HCT116 (cell line): ENCODE measurements around the gene RARB. TPM values are rescaled to one million over a fixed set of nuclear protein-coding genes. Genes with fewer than 3 reads are reported as not detected.

Experiments
- ATAC-seq: fragments of 200-7000 bp; cut with Tn5 transposase; 2 replicates; pipeline ENCODE4 v1.9.1; 2020; ENCODE audit warnings: mild to moderate bottlenecking, moderate library complexity
- BruUV-seq: library from RNA; stranded (reverse); fragments of 400-500 nt; replicated peaks from 2 replicates; lab custom pipeline; 2021; lab: Mats Ljungman, UMichigan
- CTCF ChIA-PET: fragments of 300-600 bp; sonication (Branson Sonifier 250); formaldehyde crosslinking; loops from one replicate; lab custom pipeline; 2021; ENCODE audit warnings: antibody characterized with exemption; lab: Charles Lee
- POLR2A ChIA-PET: fragments of 300-600, 350-600 bp; sonication (Branson Sonifier 250); formaldehyde crosslinking; loops from one replicate; lab custom pipeline; 2021; ENCODE audit warnings: antibody characterized with exemption; lab: Charles Lee
- RAD21 ChIA-PET, 2 experiments: fragments of 300-600 bp; sonication (Branson Sonifier 250); formaldehyde crosslinking; loops; one replicate each; lab custom pipeline; 2023; ENCODE audit warnings: low total read pairs in 2 of 2; ENCODE audit not compliant: uncharacterized antibody in 2 of 2, unreplicated experiment in 2 of 2, low non-redundant PET in 1 of 2; lab: Charles Lee
- DNase-seq: peaks from one replicate; pipeline ENCODE4 v3.0.0-alpha.2; 2010; ENCODE audit warnings: low read depth, low spot score
- H2AFZ ChIP-seq: fragments of 200-600 bp; shearing (Covaris generic), sonication (generic); 2 replicates; pipeline ENCODE4 v1.6.1; 2017; ENCODE audit warnings: low read depth, mixed run types, mixed read lengths, antibody characterized with exemption, low read length; ENCODE audit not compliant: poor library complexity, severe bottlenecking
- H3K27ac ChIP-seq: 2 replicates; pipeline ENCODE4 v1.5.1; 2012; ENCODE audit warnings: low read depth, low read length
- H3K27me3 ChIP-seq: fragments of 200-600 bp; sonication (generic); 2 replicates; pipeline ENCODE4 v1.6.1; 2016; ENCODE audit warnings: mixed run types, low read length, mixed read lengths; ENCODE audit not compliant: insufficient read depth
- H3K36me3 ChIP-seq, 2 experiments: fragments of 200-500 bp in 1 of 2; fragments of 200-600 bp in 1 of 2; sonication (Bioruptor generic) in 1 of 2; sonication (generic) in 1 of 2; 2 replicates each; pipeline versions ENCODE4 v1.5.1 to v1.6.1; 2014 to 2016; ENCODE audit warnings: low read length in 2 of 2, inconsistent platforms in 1 of 2, mixed read lengths in 1 of 2, mixed run types in 1 of 2; ENCODE audit not compliant: insufficient read depth in 2 of 2, control insufficient read depth in 1 of 2
- H3K4me1 ChIP-seq, 2 experiments: fragments of 200-600 bp in 1 of 2; sonication (generic) in 1 of 2; 2 replicates each; pipeline versions ENCODE4 v1.5.1 to v1.6.1; 2012 to 2017; ENCODE audit warnings: low read length in 2 of 2, inconsistent platforms in 1 of 2, mild to moderate bottlenecking in 1 of 2, mixed read lengths in 1 of 2, mixed run types in 1 of 2, moderate library complexity in 1 of 2; ENCODE audit not compliant: insufficient read depth in 2 of 2, control insufficient read depth in 1 of 2
- H3K4me2 ChIP-seq: fragments of 200-600 bp; sonication (generic); 2 replicates; pipeline ENCODE4 v1.6.1; 2017; ENCODE audit warnings: mixed run types, low read length, mixed read lengths
- H3K4me3 ChIP-seq, 2 experiments: fragments of 200-600 bp in 1 of 2; sonication (generic) in 1 of 2; replicated peaks in 1 of 2; 2 replicates each; pipeline ENCODE4 v1.5.1; 2011 to 2016; ENCODE audit warnings: low read length in 2 of 2, control low read depth in 1 of 2, low read depth in 1 of 2, mild to moderate bottlenecking in 1 of 2, mixed read lengths in 1 of 2, mixed run types in 1 of 2
- H3K79me2 ChIP-seq: fragments of 200-600 bp; sonication (generic); 2 replicates; pipeline ENCODE4 v1.6.1; 2017; ENCODE audit warnings: mild to moderate bottlenecking, mixed run types, low read length, moderate library complexity, mixed read lengths; ENCODE audit not compliant: insufficient read depth
- H3K9ac ChIP-seq: fragments of 200-600 bp; sonication (generic); 2 replicates; pipeline ENCODE4 v1.6.1; 2016; ENCODE audit warnings: low read length, mixed read lengths
- H3K9me2 ChIP-seq: fragments of 200-600 bp; sonication (generic), shearing (Covaris generic); 2 replicates; pipeline ENCODE4 v1.6.1; 2017; ENCODE audit warnings: mixed run types, mild to moderate bottlenecking, moderate library complexity; ENCODE audit not compliant: insufficient read depth
- H3K9me3 ChIP-seq, 2 experiments: fragments of 200-500 bp in 1 of 2; fragments of 200-600 bp in 1 of 2; sonication (Bioruptor generic) in 1 of 2; sonication (generic) in 1 of 2; 2 replicates each; pipeline ENCODE4 v1.6.1; 2014 to 2017; ENCODE audit warnings: low read length in 2 of 2, mixed read lengths in 2 of 2, inconsistent platforms in 1 of 2, low read depth in 1 of 2, mild to moderate bottlenecking in 1 of 2, mixed run types in 1 of 2, moderate library complexity in 1 of 2; ENCODE audit not compliant: control insufficient read depth in 1 of 2, insufficient read depth in 1 of 2
- H4K20me1 ChIP-seq: fragments of 200-600 bp; sonication (generic), shearing (Covaris generic); 2 replicates; pipeline ENCODE4 v1.6.1; 2017; ENCODE audit warnings: mixed run types, mild to moderate bottlenecking, moderate library complexity; ENCODE audit not compliant: insufficient read depth
- CBX3 ChIP-seq: IDR thresholded peaks from 2 replicates; pipeline ENCODE4 v1.6.1; 2012; ENCODE audit warnings: low read depth
- CTCF ChIP-seq, 3 experiments: fragments of 200-600 bp in 1 of 3; sonication (generic) in 1 of 3; IDR thresholded peaks in 2 of 3; conservative IDR thresholded peaks in 1 of 3; 2 replicates each; pipeline ENCODE4 v1.5.1; 2012 to 2017; ENCODE audit warnings: low read depth in 2 of 3, low read length in 2 of 3, antibody characterized with exemption in 1 of 3, borderline replicate concordance in 1 of 3, control low read depth in 1 of 3, mild to moderate bottlenecking in 1 of 3, mixed read lengths in 1 of 3, mixed run types in 1 of 3, moderate library complexity in 1 of 3; ENCODE audit not compliant: insufficient read depth in 1 of 3
- EGR1 ChIP-seq: IDR thresholded peaks from 2 replicates; pipeline ENCODE4 v1.6.1; 2012; ENCODE audit warnings: low read depth
- ELF1 ChIP-seq: IDR thresholded peaks from 2 replicates; pipeline ENCODE4 v1.6.1; 2012; ENCODE audit warnings: low read depth, borderline replicate concordance
- FOSL1 ChIP-seq: IDR thresholded peaks from 2 replicates; pipeline ENCODE4 v1.6.1; 2012; ENCODE audit warnings: low read depth
- JUND ChIP-seq: IDR thresholded peaks from 2 replicates; pipeline ENCODE4 v1.6.1; 2012
- MAX ChIP-seq: IDR thresholded peaks from 2 replicates; pipeline ENCODE4 v1.6.1; 2012
- POLR2A ChIP-seq: IDR thresholded peaks from 2 replicates; pipeline ENCODE4 v1.7.0; 2011; ENCODE audit warnings: borderline replicate concordance; ENCODE audit not compliant: insufficient read depth, insufficient read length; ENCODE audit errors: extremely low read depth
- RAD21 ChIP-seq: IDR thresholded peaks from 2 replicates; pipeline ENCODE4 v1.6.1; 2012; ENCODE audit warnings: low read depth, mild to moderate bottlenecking
- SIN3A ChIP-seq: IDR thresholded peaks from 2 replicates; pipeline ENCODE4 v1.6.1; 2012; ENCODE audit warnings: low read depth
- SP1 ChIP-seq: IDR thresholded peaks from 2 replicates; pipeline ENCODE4 v1.6.1; 2012; ENCODE audit warnings: low read depth
- SRF ChIP-seq: IDR thresholded peaks from 2 replicates; pipeline ENCODE4 v1.6.1; 2012; ENCODE audit warnings: low read depth
- TCF7L2 ChIP-seq: IDR thresholded peaks from 2 replicates; pipeline ENCODE4 v1.7.0; 2011; ENCODE audit warnings: borderline replicate concordance, inconsistent platforms; ENCODE audit not compliant: insufficient read depth, insufficient read length; ENCODE audit errors: extremely low read depth
- ZFX ChIP-seq: fragments of 450-650 bp; IDR thresholded peaks from 2 replicates; pipeline ENCODE4 v1.6.1; 2017
- ZNF274 ChIP-seq: fragments of 200-500 bp; sonication (Bioruptor generic); IDR thresholded peaks from 2 replicates; pipeline ENCODE4 v1.6.1; 2014; ENCODE audit warnings: mild to moderate bottlenecking, low read depth, low read length, inconsistent platforms
- intact Hi-C: fragments of 100-400 bp; cut with micrococcal nuclease; formaldehyde crosslinking; loops from 2 replicates; pipeline ENCODE4 v1.10.0; 2022
- total RNA-seq: library from RNA; stranded (reverse); gene quantifications from one replicate; pipeline ENCODE4 v1.2.1, GENCODE V29; 2021; ENCODE audit not compliant: unreplicated experiment
- TF ChIP-seq, protein P1 (sequence below): IDR thresholded peaks from 2 replicates; pipeline ENCODE4 v1.6.1; 2011; ENCODE audit warnings: mild to moderate bottlenecking, low read length, moderate library complexity; ENCODE audit not compliant: insufficient replicate concordance; ENCODE audit errors: extremely low read depth
- TF ChIP-seq, protein P2 (sequence below): IDR thresholded peaks from 2 replicates; pipeline ENCODE4 v1.6.1; 2012

The RARB gene
- total RNA-seq, 1 experiment from 2014 or later, result not detected

- no peaks in the 10 kb centered on the region for H3K36me3 ChIP-seq
- ChIA-PET RAD21 (no interaction called here), CTCF (no interaction called here), POLR2A (no interaction called here)
- BruUV-seq, result no TSS peak
- intact Hi-C loops, result no loop called here
- peaks cover 17% of the 10 kb centered on the region for H3K27me3 ChIP-seq
- no peak overlapping the region for H3K4me2 ChIP-seq
- no peaks in the 10 kb centered on the region for H3K9me3 ChIP-seq
- no peaks in the 10 kb centered on the region for H3K4me1 ChIP-seq
- DNase-seq, result no peak
- H3K79me2 ChIP-seq, result no peaks in the 10 kb centered on the region
- H3K4me3 ChIP-seq, result no peak overlapping the region
- no peak overlapping the region for H3K27ac ChIP-seq
- H3K9me2 ChIP-seq, result no peaks in the 10 kb centered on the region
- H3K9ac ChIP-seq, result no peak overlapping the region
- H4K20me1 ChIP-seq, result no peaks in the 10 kb centered on the region
- ATAC-seq, result no peak
- H2AFZ ChIP-seq, result no peak overlapping the region
- TF ChIP-seq POLR2A (no peak), EGR1 (no peak), CTCF (IDR thresholded peaks at IDR 0.05 in 2 of 3, conservative IDR thresholded peaks at IDR 0.05 in 1 of 3; ENCODE audit: borderline replicate concordance in 1 of 3, insufficient read depth in 1 of 3, low read depth in 2 of 3, low read length in 2 of 3) (no peak), ELF1 (no peak), SIN3A (no peak), SRF (no peak), SP1 (no peak), MAX (no peak), FOSL1 (no peak), JUND (no peak), TCF7L2 (no peak), ZFX (no peak), RAD21 (no peak), CBX3 (no peak), ZNF274 (no peak)
- TF ChIP-seq, protein P1, sequence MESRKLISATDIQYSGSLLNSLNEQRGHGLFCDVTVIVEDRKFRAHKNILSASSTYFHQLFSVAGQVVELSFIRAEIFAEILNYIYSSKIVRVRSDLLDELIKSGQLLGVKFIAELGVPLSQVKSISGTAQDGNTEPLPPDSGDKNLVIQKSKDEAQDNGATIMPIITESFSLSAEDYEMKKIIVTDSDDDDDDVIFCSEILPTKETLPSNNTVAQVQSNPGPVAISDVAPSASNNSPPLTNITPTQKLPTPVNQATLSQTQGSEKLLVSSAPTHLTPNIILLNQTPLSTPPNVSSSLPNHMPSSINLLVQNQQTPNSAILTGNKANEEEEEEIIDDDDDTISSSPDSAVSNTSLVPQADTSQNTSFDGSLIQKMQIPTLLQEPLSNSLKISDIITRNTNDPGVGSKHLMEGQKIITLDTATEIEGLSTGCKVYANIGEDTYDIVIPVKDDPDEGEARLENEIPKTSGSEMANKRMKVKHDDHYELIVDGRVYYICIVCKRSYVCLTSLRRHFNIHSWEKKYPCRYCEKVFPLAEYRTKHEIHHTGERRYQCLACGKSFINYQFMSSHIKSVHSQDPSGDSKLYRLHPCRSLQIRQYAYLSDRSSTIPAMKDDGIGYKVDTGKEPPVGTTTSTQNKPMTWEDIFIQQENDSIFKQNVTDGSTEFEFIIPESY, result no peak
- TF ChIP-seq, protein P2, sequence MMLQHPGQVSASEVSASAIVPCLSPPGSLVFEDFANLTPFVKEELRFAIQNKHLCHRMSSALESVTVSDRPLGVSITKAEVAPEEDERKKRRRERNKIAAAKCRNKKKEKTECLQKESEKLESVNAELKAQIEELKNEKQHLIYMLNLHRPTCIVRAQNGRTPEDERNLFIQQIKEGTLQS, result no peak
Observed at GRCh38 chr3:25554376-25554775, 126.3 kb downstream of the RARB start.
